Loucy (cell line): Measurements from ENCODE around the gene C1QL1.

Experiments used
- EZH2phosphoT487 ChIP-seq: fragments of 200-600 bp; IDR thresholded peaks from 2 replicates; pipeline ENCODE4 v1.6.1; 2018; ENCODE audit warnings: antibody characterized with exemption, mild to moderate bottlenecking, moderate library complexity, borderline replicate concordance
- TF ChIP-seq, protein P1 (sequence below): fragments of 200-600 bp; sonication (generic); conservative IDR thresholded peaks from 2 replicates; pipeline ENCODE4 v1.5.1; 2014; ENCODE audit warnings: mild to moderate bottlenecking, antibody characterized with exemption, low read length

DNA sequence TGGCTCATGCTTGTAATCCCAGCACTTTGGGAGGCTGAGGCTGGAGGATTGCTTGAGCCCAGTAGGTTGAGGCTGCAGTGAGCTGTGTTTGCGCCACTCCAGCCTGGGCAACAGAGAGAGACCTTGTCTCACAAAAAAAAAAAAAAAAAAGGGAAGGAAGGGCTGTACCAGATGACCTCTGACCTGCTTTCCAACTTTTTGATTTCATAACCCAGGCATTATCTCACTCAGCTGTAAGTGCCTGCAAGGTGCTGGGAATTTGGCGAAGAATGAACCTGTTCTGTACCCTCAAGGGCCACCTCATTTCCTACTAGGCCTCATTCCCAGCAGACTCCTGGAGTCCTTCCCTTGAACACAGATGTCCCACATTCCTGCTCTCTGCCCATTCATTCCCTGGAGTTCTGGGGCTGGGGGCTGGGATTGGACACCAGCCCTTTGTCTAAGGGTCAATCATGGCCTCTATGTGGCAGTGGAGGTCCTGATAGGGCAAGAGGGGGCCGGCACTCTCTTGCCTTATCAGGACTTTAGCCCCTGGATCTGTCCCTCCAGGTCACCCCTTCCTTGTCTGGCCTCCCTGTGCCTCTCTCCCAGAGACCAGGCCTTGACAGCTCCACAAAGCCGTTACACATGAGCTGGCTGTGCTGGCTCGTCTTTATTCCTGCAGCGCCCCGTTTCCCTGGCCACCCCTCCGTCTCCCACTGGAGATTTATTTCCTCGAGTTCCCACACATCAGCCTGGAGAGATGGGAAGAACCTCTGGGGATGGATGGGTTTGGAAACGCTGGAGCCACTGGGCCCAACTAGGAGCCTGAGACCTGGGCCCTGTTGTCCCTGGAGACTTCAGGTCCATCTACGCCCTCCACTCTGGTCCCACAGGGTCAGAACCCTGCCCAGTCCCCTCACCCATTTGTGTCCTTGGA lies 52.0 kb downstream of the C1QL1 start:
- TF ChIP-seq, protein P1, sequence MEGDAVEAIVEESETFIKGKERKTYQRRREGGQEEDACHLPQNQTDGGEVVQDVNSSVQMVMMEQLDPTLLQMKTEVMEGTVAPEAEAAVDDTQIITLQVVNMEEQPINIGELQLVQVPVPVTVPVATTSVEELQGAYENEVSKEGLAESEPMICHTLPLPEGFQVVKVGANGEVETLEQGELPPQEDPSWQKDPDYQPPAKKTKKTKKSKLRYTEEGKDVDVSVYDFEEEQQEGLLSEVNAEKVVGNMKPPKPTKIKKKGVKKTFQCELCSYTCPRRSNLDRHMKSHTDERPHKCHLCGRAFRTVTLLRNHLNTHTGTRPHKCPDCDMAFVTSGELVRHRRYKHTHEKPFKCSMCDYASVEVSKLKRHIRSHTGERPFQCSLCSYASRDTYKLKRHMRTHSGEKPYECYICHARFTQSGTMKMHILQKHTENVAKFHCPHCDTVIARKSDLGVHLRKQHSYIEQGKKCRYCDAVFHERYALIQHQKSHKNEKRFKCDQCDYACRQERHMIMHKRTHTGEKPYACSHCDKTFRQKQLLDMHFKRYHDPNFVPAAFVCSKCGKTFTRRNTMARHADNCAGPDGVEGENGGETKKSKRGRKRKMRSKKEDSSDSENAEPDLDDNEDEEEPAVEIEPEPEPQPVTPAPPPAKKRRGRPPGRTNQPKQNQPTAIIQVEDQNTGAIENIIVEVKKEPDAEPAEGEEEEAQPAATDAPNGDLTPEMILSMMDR, result no peak
- no peak for TF ChIP-seq EZH2phosphoT487
